Parathyroid adenoma (tissue), 2 donors: ENCODE data around the gene ARHGAP29.

Experiments used
- H2AFZ ChIP-seq: fragments of 300-600 bp; sonication (generic); one replicate; pipeline ENCODE4 v1.7.0; 2017; ENCODE audit warnings: antibody characterized with exemption, mild to moderate bottlenecking
- H3K27ac ChIP-seq: fragments of 300-600 bp; sonication (generic); one replicate; pipeline ENCODE4 v1.7.0; 2017
- H3K27me3 ChIP-seq: fragments of 300-600 bp; sonication (generic); one replicate; pipeline ENCODE4 v1.7.0; 2017; ENCODE audit warnings: low read length; ENCODE audit not compliant: control insufficient read depth, insufficient read depth
- H3K36me3 ChIP-seq: fragments of 300-600 bp; sonication (generic); one replicate; pipeline ENCODE4 v1.7.0; 2017; ENCODE audit warnings: low read length; ENCODE audit not compliant: control insufficient read depth, insufficient read depth
- H3K4me1 ChIP-seq: fragments of 300-600 bp; sonication (generic); one replicate; pipeline ENCODE4 v1.7.0; 2017; ENCODE audit warnings: control low read depth
- H3K4me2 ChIP-seq: fragments of 300-600 bp; sonication (generic); one replicate; pipeline ENCODE4 v1.7.0; 2017; ENCODE audit warnings: low read length
- H3K4me3 ChIP-seq: fragments of 300-600 bp; sonication (generic); one replicate; pipeline ENCODE4 v1.7.0; 2017; ENCODE audit warnings: low read depth, low read length
- H3K79me2 ChIP-seq: fragments of 300-600 bp; sonication (generic); one replicate; pipeline ENCODE4 v1.7.0; 2017; ENCODE audit warnings: control low read depth
- H3K9ac ChIP-seq: fragments of 300-600 bp; sonication (generic); one replicate; pipeline ENCODE4 v1.7.0; 2017; ENCODE audit warnings: mild to moderate bottlenecking
- H3K9me3 ChIP-seq: fragments of 300-600 bp; sonication (generic); one replicate; pipeline ENCODE4 v1.7.0; 2017; ENCODE audit warnings: low read length; ENCODE audit not compliant: control insufficient read depth
- CTCF ChIP-seq: fragments of 300-600 bp; sonication (generic); IDR thresholded peaks from one replicate; pipeline ENCODE4 v1.7.0; 2017; ENCODE audit warnings: antibody characterized with exemption, mild to moderate bottlenecking
- donor health status: primary hyperparathyroidism.

The ARHGAP29 gene

DNA sequence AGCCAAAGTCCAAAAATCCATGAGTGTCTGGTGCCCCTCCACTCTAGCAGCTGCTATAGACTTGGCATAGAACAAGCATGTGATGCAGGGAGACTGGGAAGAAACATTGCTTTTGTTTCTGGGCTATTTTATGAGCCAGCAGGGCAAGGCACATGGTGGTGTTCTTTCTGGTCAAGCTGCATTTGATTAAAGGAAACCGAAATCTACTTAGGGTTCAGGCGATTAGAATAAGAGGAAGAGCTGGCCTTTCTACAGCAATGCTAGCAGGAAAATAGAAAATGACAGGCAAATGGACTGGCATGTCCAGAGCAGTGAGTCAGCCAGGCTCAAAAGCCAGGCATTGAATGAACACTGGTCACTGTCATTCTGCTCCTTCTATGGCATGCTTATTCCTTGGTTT lies 28.5 kb upstream of the ARHGAP29 start:
- Histone ChIP-seq H2AFZ (no peak overlapping the region), H3K4me2 (no peak overlapping the region), H3K4me1 (no peaks in the 10 kb centered on the region), H3K4me3 (no peak overlapping the region), H3K27ac (no peak overlapping the region), H3K9ac (no peak overlapping the region), H3K79me2 (no peaks in the 10 kb centered on the region), H3K27me3 (no peaks in the 10 kb centered on the region), H3K36me3 (no peaks in the 10 kb centered on the region), H3K9me3 (no peaks in the 10 kb centered on the region)
- TF ChIP-seq CTCF = no peak

DNA sequence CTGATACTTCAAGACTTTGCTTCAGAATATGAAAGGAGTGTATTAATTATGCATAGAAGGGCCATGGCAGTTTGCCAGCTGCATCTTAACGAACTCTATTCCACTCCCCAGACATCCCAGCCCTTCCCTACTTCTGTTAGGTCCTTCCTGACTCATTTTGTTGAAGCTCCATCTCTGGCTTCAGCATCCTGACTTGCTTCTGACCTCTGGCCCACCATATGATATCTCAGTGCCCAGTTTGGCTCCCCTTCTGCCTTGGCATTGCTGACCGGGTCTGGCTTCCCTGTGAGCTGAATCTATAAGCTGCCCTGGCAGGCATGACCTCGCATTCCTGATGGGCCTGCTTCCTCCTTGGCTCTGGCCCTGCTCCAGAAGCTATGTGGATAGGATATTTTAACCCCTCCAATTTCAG lies 27.6 kb upstream of the ARHGAP29 start:
- no peaks in the 10 kb centered on the region for H3K9me3 ChIP-seq
- H3K27ac ChIP-seq = no peak overlapping the region
- no peaks in the 10 kb centered on the region for H3K4me1 ChIP-seq
- no peak overlapping the region for H2AFZ ChIP-seq
- H3K9ac ChIP-seq = no peak overlapping the region
- no peaks in the 10 kb centered on the region for H3K27me3 ChIP-seq
- no peaks in the 10 kb centered on the region for H3K79me2 ChIP-seq
- no peak overlapping the region for H3K4me3 ChIP-seq
- TF ChIP-seq CTCF = no peak
- no peak overlapping the region for H3K4me2 ChIP-seq
- no peaks in the 10 kb centered on the region for H3K36me3 ChIP-seq

- H3K36me3 ChIP-seq = no peaks in the 10 kb centered on the region
- no peak overlapping the region for H2AFZ ChIP-seq
- no peaks in the 10 kb centered on the region for H3K27me3 ChIP-seq
- peaks cover 3% of the 10 kb centered on the region for H3K4me1 ChIP-seq
- no peak for TF ChIP-seq CTCF
- H3K4me2 ChIP-seq = no peak overlapping the region
- H3K9me3 ChIP-seq = no peaks in the 10 kb centered on the region
- H3K27ac ChIP-seq = no peak overlapping the region
- H3K79me2 ChIP-seq = no peaks in the 10 kb centered on the region
- H3K4me3 ChIP-seq = no peak overlapping the region
- H3K9ac ChIP-seq = no peak overlapping the region
Measured at GRCh38 chr1:94260635-94261387, 23.4 kb upstream of the ARHGAP29 start.

- Histone ChIP-seq H3K27ac (no peak overlapping the region), H3K9me3 (no peaks in the 10 kb centered on the region), H3K36me3 (no peaks in the 10 kb centered on the region), H3K9ac (no peak overlapping the region), H3K4me3 (no peak overlapping the region), H3K4me2 (no peak overlapping the region), H3K79me2 (no peaks in the 10 kb centered on the region), H3K4me1 (peaks cover 3% of the 10 kb centered on the region), H3K27me3 (no peaks in the 10 kb centered on the region), H2AFZ (no peak overlapping the region)
- TF ChIP-seq CTCF = no peak
Measured at GRCh38 chr1:94259635-94260289, 22.4 kb upstream of the ARHGAP29 start.
